ENCODE data around the gene MAP2K6.

Gene MAP2K6

DNA sequence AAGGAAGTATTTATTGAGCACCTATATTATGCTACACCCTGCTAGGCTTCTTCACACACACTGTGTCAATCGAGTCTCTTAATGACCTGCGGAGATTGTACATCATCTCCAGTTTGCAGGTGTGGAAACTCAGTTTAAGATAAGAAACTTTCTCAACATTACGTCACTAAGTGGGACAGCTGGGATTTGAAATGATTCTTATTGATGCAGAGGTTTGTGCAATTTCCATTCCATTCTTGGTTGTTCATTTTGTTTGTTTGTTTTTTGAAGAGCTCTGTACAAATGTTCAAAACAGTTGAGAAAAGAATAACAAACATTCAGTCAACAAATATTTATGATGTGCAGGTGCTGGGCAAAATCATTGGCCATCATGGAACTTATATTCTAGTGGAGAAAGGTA, 84.8 kb downstream of the MAP2K6 start:
- Histone ChIP-seq H2AFZ (ENCODE audit: low read length) (no peak overlapping the region), H3K23ac (ENCODE audit: low read depth, low read length, poor library complexity) (no peak overlapping the region), H2BK15ac (ENCODE audit: low read length) (no peak overlapping the region), H3K4me1 (ENCODE audit: control insufficient read depth in 2 of 2, insufficient read depth in 1 of 2, low read depth in 1 of 2, low read length in 2 of 2) (peaks cover 11 to 15% of the 10 kb centered on the region in 2 donors), H4K8ac (ENCODE audit: low read depth, low read length) (no peak overlapping the region), H3K4ac (ENCODE audit: low read length) (no peak overlapping the region), H3K9ac (ENCODE audit: low read depth, low read length, poor library complexity) (no peak overlapping the region), H2AK5ac (ENCODE audit: low read depth, low read length) (no peak overlapping the region), H3K18ac (ENCODE audit: low read length) (no peak overlapping the region), H2BK12ac (ENCODE audit: low read length) (no peak overlapping the region), H3K4me2 (ENCODE audit: insufficient read depth, low read length, poor library complexity, severe bottlenecking) (no peak overlapping the region), H3K79me1 (ENCODE audit: low read depth, low read length) (peaks cover 2% of the 10 kb centered on the region), H3K14ac (ENCODE audit: low read length) (no peak overlapping the region), H2BK5ac (ENCODE audit: low read length) (no peak overlapping the region), H4K91ac (ENCODE audit: low read depth, low read length, poor library complexity) (no peak overlapping the region), H3K4me3 (ENCODE audit: low read length in 2 of 2) (no peak overlapping the region), H3K27ac (replicated peaks; ENCODE audit: low read length) (no peak overlapping the region), H3K27me3 (ENCODE audit: control insufficient read depth in 3 of 3, insufficient read depth in 3 of 3, low read depth in 1 of 3, low read length in 3 of 3) (no peaks in the 10 kb centered on the region), H3K9me3 (replicated peaks in 1 of 2; ENCODE audit: control insufficient read depth in 2 of 2, insufficient read depth in 1 of 2, low read depth in 1 of 2, low read length in 2 of 2) (no peaks in the 10 kb centered on the region), H3K36me3 (replicated peaks in 1 of 2; ENCODE audit: control insufficient read depth in 2 of 2, insufficient read depth in 2 of 2, low read length in 2 of 2) (no peaks in the 10 kb centered on the region), H2BK120ac (ENCODE audit: low read depth, low read length) (no peak overlapping the region)
- whole genome bisulfite sequencing, 2 donors (ENCODE audit: extremely low coverage in 2 of 2, insufficient read length in 2 of 2, insufficient replicate concordance in 1 of 2), result no CpG with 5 or more reads among the region's 3 CpGs
- no peak for DNase-seq (ENCODE audit: low spot score)

DNA sequence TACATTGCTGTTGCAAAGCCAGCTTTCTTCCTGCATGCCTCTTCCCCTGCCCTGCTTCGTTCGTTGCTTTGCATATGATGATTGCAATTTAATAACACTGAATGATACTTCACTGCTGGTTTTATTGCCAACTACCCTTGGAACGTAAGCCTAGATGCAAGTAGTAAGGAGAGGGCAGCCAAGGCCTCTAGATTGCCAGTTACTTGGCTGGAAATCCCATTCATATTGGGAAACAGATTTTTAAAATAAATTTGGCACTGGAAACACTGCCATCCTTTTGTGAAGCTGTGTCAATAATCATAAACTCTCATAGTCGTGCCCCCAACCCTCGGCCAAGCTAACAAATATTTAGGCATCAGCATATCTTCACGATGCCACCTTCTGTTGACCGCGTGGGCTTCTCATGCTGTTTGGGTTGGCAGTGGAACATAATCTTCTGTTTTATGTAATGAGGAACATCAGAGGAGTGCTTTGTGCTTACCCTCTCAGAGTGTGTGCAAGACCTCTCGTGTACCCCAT, 86.5 kb downstream of the MAP2K6 start:
- Histone ChIP-seq H3K4ac (ENCODE audit: low read length) (no peak overlapping the region), H2BK15ac (ENCODE audit: low read length) (no peak overlapping the region), H3K9me3 (replicated peaks in 1 of 2; ENCODE audit: control insufficient read depth in 2 of 2, insufficient read depth in 1 of 2, low read depth in 1 of 2, low read length in 2 of 2) (no peaks in the 10 kb centered on the region), H3K23ac (ENCODE audit: low read depth, low read length, poor library complexity) (no peak overlapping the region), H3K4me3 (ENCODE audit: low read length in 2 of 2) (no peak overlapping the region), H2BK5ac (ENCODE audit: low read length) (no peak overlapping the region), H3K14ac (ENCODE audit: low read length) (no peak overlapping the region), H4K8ac (ENCODE audit: low read depth, low read length) (no peak overlapping the region), H2AK5ac (ENCODE audit: low read depth, low read length) (no peak overlapping the region), H3K4me1 (ENCODE audit: control insufficient read depth in 2 of 2, insufficient read depth in 1 of 2, low read depth in 1 of 2, low read length in 2 of 2) (peaks cover 11 to 15% of the 10 kb centered on the region in 2 donors), H3K79me1 (ENCODE audit: low read depth, low read length) (peaks cover 2% of the 10 kb centered on the region), H4K91ac (ENCODE audit: low read depth, low read length, poor library complexity) (no peak overlapping the region), H3K9ac (ENCODE audit: low read depth, low read length, poor library complexity) (no peak overlapping the region), H3K36me3 (replicated peaks in 1 of 2; ENCODE audit: control insufficient read depth in 2 of 2, insufficient read depth in 2 of 2, low read length in 2 of 2) (no peaks in the 10 kb centered on the region), H2BK12ac (ENCODE audit: low read length) (no peak overlapping the region), H3K27ac (replicated peaks; ENCODE audit: low read length) (no peak overlapping the region), H3K4me2 (ENCODE audit: insufficient read depth, low read length, poor library complexity, severe bottlenecking) (no peak overlapping the region), H2BK120ac (ENCODE audit: low read depth, low read length) (no peak overlapping the region), H3K27me3 (ENCODE audit: control insufficient read depth in 3 of 3, insufficient read depth in 3 of 3, low read depth in 1 of 3, low read length in 3 of 3) (no peaks in the 10 kb centered on the region), H3K18ac (ENCODE audit: low read length) (no peak overlapping the region), H2AFZ (ENCODE audit: low read length) (peak overlapping the region; percentile 77)
- no CpG with 5 or more reads among the region's 9 CpGs for WGBS, 2 donors (ENCODE audit: extremely low coverage in 2 of 2, insufficient read length in 2 of 2, insufficient replicate concordance in 1 of 2)
- no peak for DNase-seq (ENCODE audit: low spot score)

GRCh38 chr17:69501591-69502468, 87.3 kb downstream of the MAP2K6 start:
- H4K8ac ChIP-seq (ENCODE audit: low read depth, low read length), result no peak overlapping the region
- peaks cover 15 to 17% of the 10 kb centered on the region in 2 donors for H3K4me1 ChIP-seq (ENCODE audit: control insufficient read depth in 2 of 2, insufficient read depth in 1 of 2, low read depth in 1 of 2, low read length in 2 of 2)
- no peaks in the 10 kb centered on the region for H3K27me3 ChIP-seq (ENCODE audit: control insufficient read depth in 3 of 3, insufficient read depth in 3 of 3, low read depth in 1 of 3, low read length in 3 of 3)
- no peak overlapping the region for H3K14ac ChIP-seq (ENCODE audit: low read length)
- H3K4ac ChIP-seq (ENCODE audit: low read length), result no peak overlapping the region
- H3K36me3 ChIP-seq (replicated peaks in 1 of 2; ENCODE audit: control insufficient read depth in 2 of 2, insufficient read depth in 2 of 2, low read length in 2 of 2), result no peaks in the 10 kb centered on the region
- H3K27ac ChIP-seq (replicated peaks; ENCODE audit: low read length), result no peak overlapping the region
- H2BK120ac ChIP-seq (ENCODE audit: low read depth, low read length), result no peak overlapping the region
- H2BK15ac ChIP-seq (ENCODE audit: low read length), result no peak overlapping the region
- peak overlapping the region in 1 of 2 donors; percentile 34 for H3K4me3 ChIP-seq (ENCODE audit: low read length in 2 of 2)
- no peak overlapping the region for H2AK5ac ChIP-seq (ENCODE audit: low read depth, low read length)
- DNase-seq (ENCODE audit: low spot score), result no peak
- H2AFZ ChIP-seq (ENCODE audit: low read length), result peak overlapping the region; percentile 77
- H3K9ac ChIP-seq (ENCODE audit: low read depth, low read length, poor library complexity), result no peak overlapping the region
- no peak overlapping the region for H2BK5ac ChIP-seq (ENCODE audit: low read length)
- H3K9me3 ChIP-seq (replicated peaks in 1 of 2; ENCODE audit: control insufficient read depth in 2 of 2, insufficient read depth in 1 of 2, low read depth in 1 of 2, low read length in 2 of 2), result no peaks in the 10 kb centered on the region
- H3K18ac ChIP-seq (ENCODE audit: low read length), result no peak overlapping the region
- no CpG with 5 or more reads among the region's 14 CpGs for WGBS, 2 donors (ENCODE audit: extremely low coverage in 2 of 2, insufficient read length in 2 of 2, insufficient replicate concordance in 1 of 2)
- peaks cover 2% of the 10 kb centered on the region for H3K79me1 ChIP-seq (ENCODE audit: low read depth, low read length)
- H3K4me2 ChIP-seq (ENCODE audit: insufficient read depth, low read length, poor library complexity, severe bottlenecking), result peak overlapping the region; percentile 43
- no peak overlapping the region for H4K91ac ChIP-seq (ENCODE audit: low read depth, low read length, poor library complexity)
- no peak overlapping the region for H3K23ac ChIP-seq (ENCODE audit: low read depth, low read length, poor library complexity)
- no peak overlapping the region for H2BK12ac ChIP-seq (ENCODE audit: low read length)

- no peak overlapping the region for H2AFZ ChIP-seq (ENCODE audit: low read length)
- H2AK5ac ChIP-seq (ENCODE audit: low read depth, low read length), result no peak overlapping the region
- DNase-seq (ENCODE audit: low spot score), result no peak
- no peak overlapping the region for H4K8ac ChIP-seq (ENCODE audit: low read depth, low read length)
- H3K4me1 ChIP-seq (ENCODE audit: control insufficient read depth in 2 of 2, insufficient read depth in 1 of 2, low read depth in 1 of 2, low read length in 2 of 2), result peaks cover 11 to 17% of the 10 kb centered on the region in 2 donors
- WGBS, 2 donors (ENCODE audit: extremely low coverage in 2 of 2, insufficient read length in 2 of 2, insufficient replicate concordance in 1 of 2), result no CpG with 5 or more reads among the region's 5 CpGs
- H2BK5ac ChIP-seq (ENCODE audit: low read length), result no peak overlapping the region
- no peak overlapping the region for H3K27ac ChIP-seq (replicated peaks; ENCODE audit: low read length)
- H3K4ac ChIP-seq (ENCODE audit: low read length), result no peak overlapping the region
- H3K9ac ChIP-seq (ENCODE audit: low read depth, low read length, poor library complexity), result no peak overlapping the region
- peaks cover 1% of the 10 kb centered on the region for H3K79me1 ChIP-seq (ENCODE audit: low read depth, low read length)
- no peak overlapping the region for H3K23ac ChIP-seq (ENCODE audit: low read depth, low read length, poor library complexity)
- no peak overlapping the region for H3K14ac ChIP-seq (ENCODE audit: low read length)
- no peak overlapping the region for H2BK15ac ChIP-seq (ENCODE audit: low read length)
- H3K18ac ChIP-seq (ENCODE audit: low read length), result no peak overlapping the region
- no peak overlapping the region for H2BK120ac ChIP-seq (ENCODE audit: low read depth, low read length)
- H4K91ac ChIP-seq (ENCODE audit: low read depth, low read length, poor library complexity), result no peak overlapping the region
- no peaks in the 10 kb centered on the region for H3K27me3 ChIP-seq (ENCODE audit: control insufficient read depth in 3 of 3, insufficient read depth in 3 of 3, low read depth in 1 of 3, low read length in 3 of 3)
- H3K4me3 ChIP-seq (ENCODE audit: low read length in 2 of 2), result no peak overlapping the region
- no peak overlapping the region for H2BK12ac ChIP-seq (ENCODE audit: low read length)
- peaks cover 0 to 3% of the 10 kb centered on the region in 2 donors for H3K36me3 ChIP-seq (replicated peaks in 1 of 2; ENCODE audit: control insufficient read depth in 2 of 2, insufficient read depth in 2 of 2, low read length in 2 of 2)
- no peak overlapping the region for H3K4me2 ChIP-seq (ENCODE audit: insufficient read depth, low read length, poor library complexity, severe bottlenecking)
- H3K9me3 ChIP-seq (replicated peaks in 1 of 2; ENCODE audit: control insufficient read depth in 2 of 2, insufficient read depth in 1 of 2, low read depth in 1 of 2, low read length in 2 of 2), result peaks cover 0 to 4% of the 10 kb centered on the region in 2 donors
Measured at GRCh38 chr17:69503711-69504110, 89.2 kb downstream of the MAP2K6 start.
